ENCODE results near the gene TH. TPM values are rescaled to one million over a fixed set of nuclear protein-coding genes. Genes with fewer than 3 reads are reported as not detected.

Gene TH
- 141 TPM for polyA plus RNA-seq (2012; ENCODE audit: insufficient read depth, insufficient read length, low read depth)

DNA sequence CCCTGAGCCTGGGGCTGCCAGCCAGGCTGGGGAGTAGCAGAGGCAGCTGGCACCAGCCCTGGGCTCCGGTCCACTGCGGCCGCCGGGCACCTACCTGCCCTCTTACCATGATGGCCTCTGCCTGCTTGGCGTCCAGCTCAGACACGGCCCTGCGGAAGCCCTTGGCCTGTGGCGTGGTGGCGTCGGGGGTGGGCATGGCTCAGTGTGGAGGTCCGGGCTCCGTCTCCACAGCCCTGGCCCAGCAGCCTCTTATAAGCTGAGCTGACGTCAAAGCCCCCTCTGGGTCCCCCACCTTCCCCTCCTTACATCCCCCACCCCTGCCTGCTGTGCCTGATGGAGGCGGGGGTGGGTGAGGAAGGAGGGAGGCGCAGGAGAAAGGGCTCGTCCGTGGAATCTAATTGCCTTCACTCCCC is at the start of gene TH:
TH (minus strand) TSS at position 225 of the 413 bp plus-strand sequence; CDS start at position 196, 29 bp downstream.
- DNase-seq, result no peak
- Histone ChIP-seq H3K36me3 (no peaks in the 10 kb centered on the region), H3K4me1 (peaks cover 32% of the 10 kb centered on the region), H3K4me3 (ENCODE audit: low read depth, low read length) (peak within 1 kb of the TSS; percentile 25), H3K27me3 (no peaks in the 10 kb centered on the region), H3K9me3 (no peaks in the 10 kb centered on the region)
- TF ChIP-seq, protein P1, sequence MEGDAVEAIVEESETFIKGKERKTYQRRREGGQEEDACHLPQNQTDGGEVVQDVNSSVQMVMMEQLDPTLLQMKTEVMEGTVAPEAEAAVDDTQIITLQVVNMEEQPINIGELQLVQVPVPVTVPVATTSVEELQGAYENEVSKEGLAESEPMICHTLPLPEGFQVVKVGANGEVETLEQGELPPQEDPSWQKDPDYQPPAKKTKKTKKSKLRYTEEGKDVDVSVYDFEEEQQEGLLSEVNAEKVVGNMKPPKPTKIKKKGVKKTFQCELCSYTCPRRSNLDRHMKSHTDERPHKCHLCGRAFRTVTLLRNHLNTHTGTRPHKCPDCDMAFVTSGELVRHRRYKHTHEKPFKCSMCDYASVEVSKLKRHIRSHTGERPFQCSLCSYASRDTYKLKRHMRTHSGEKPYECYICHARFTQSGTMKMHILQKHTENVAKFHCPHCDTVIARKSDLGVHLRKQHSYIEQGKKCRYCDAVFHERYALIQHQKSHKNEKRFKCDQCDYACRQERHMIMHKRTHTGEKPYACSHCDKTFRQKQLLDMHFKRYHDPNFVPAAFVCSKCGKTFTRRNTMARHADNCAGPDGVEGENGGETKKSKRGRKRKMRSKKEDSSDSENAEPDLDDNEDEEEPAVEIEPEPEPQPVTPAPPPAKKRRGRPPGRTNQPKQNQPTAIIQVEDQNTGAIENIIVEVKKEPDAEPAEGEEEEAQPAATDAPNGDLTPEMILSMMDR (IDR thresholded peaks at IDR 0.05; ENCODE audit: low read depth, low read length), result no peak

DNA sequence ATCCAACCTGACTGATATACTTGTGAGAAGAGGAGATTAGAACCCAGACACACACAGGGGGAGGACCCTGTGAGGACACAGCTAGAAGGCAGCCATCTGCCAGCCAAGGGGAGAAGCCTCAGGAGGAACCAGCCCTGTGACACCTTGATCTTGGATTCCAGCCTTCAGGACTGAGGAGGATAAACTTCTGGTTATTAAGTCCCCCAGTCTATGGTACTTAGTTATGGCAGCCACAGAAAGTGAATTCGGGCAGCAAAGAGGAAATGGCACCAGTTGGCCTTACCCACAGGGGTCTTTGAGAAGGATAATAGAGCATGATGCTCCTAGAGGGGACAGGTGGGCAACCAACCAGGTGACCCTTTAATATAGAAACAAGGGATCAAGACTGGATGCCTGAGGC is 49.4 kb upstream of the TH start:
- no peaks in the 10 kb centered on the region for H3K4me1 ChIP-seq
- no peaks in the 10 kb centered on the region for H3K27me3 ChIP-seq
- H3K36me3 ChIP-seq, result no peaks in the 10 kb centered on the region
- TF ChIP-seq, protein P1 (IDR thresholded peaks at IDR 0.05; ENCODE audit: low read depth, low read length), result no peak
- H3K9me3 ChIP-seq, result no peaks in the 10 kb centered on the region
- H3K4me3 ChIP-seq (ENCODE audit: low read depth, low read length), result no peak overlapping the region
- DNase-seq, result no peak

DNA sequence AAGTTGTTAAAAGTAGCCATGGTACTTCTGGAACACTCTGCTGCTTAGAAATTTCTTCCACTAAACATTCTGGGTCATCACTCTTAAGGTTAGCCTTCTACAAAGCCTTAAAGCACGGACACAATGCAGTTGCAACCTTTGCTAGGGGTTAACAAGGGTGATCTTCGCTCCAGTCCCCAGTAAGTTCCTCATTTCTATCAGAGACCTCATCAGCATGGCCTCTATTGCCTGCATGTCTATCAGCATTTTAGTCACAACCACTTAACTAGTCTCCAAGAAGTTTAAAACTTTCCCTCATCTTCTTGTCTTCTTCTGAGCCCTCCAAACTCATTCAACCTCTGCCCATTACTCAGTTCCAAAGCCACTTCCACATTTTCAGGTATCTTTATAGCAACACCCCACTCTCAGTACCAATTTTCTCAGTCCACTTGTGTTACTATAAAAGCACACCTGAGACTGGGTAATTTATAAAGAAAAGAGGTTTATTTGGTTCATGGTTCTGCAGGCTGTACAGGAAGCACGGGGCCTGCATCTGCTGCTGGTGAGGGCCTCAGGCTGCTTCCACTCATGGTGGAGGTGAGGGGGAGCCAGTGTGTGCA is 48.7 kb upstream of the TH start:
- TF ChIP-seq, protein P1 (IDR thresholded peaks at IDR 0.05; ENCODE audit: low read depth, low read length), result no peak
- Histone ChIP-seq H3K4me3 (ENCODE audit: low read depth, low read length) (no peak overlapping the region), H3K4me1 (no peaks in the 10 kb centered on the region), H3K9me3 (no peaks in the 10 kb centered on the region), H3K36me3 (no peaks in the 10 kb centered on the region), H3K27me3 (no peaks in the 10 kb centered on the region)
- DNase-seq, result no peak

DNA sequence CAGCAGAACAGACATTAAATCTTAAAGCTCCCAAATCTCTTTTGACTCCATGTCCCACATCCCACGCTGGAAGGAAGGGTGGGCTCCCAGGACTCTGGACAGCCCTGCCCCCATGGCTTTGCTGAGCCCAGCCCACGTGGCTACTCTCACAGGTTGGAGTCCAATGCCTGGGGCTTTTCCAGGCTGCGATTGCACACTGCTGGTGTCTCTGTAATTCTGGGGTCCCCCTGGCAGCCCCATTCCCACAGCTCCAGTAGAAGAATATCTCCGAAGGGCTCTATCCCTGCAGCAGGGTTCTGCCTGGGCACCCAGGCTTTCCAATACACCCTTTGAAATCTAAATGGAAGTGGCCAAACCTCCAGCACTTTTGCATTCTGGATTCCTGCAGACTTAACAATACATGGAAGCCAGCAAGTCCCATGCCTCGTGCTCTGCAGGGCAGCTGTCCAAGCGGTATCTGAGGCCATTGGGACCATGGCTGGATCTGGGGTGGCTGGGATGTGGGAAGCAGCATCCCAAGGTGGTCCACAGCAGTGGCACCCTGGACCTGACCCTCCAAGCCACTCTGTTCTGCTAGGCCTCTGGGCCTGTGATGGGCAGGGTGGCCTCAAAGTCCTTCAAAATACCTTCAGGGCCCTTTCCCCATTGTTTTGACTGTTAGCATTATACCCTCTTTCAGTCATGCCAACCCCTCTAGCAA is 47.9 kb upstream of the TH start:
- Histone ChIP-seq H3K4me3 (ENCODE audit: low read depth, low read length) (no peak overlapping the region), H3K36me3 (no peaks in the 10 kb centered on the region), H3K9me3 (no peaks in the 10 kb centered on the region), H3K27me3 (no peaks in the 10 kb centered on the region), H3K4me1 (no peaks in the 10 kb centered on the region)
- no peak for DNase-seq
- TF ChIP-seq, protein P1 (IDR thresholded peaks at IDR 0.05; ENCODE audit: low read depth, low read length), result no peak

DNA sequence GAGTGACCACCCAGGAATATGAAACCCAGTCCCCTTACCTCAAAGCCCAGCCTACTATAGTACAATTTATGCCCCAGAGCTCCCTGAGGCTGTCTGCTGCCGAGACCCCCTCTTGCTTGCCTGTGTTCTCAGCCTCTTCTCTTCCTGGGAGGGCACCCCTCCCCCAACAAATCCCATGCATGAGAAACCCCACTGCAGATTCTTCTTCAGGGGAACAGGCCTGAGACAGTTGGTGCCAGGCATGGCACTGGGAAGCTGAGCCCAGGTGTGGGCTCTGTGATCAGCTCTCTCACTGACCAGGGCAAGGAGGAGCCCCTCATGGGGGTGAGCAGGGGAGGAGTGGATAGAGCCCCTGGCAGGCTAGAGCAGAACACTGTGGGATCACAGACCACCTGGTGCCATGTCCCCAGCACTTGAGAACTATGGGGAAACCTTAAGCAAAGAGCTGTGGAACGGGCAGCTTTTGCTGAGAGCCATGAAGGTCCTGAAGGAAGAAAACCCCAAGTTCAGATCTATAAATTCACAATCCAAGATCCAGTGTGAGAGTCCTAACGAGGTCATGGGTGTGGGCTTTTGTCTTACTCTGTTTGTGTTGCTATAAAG is 46.5 kb upstream of the TH start:
- no peak for DNase-seq
- TF ChIP-seq, protein P1 (IDR thresholded peaks at IDR 0.05; ENCODE audit: low read depth, low read length), result no peak
- H3K4me1 ChIP-seq, result no peaks in the 10 kb centered on the region
- H3K27me3 ChIP-seq, result no peaks in the 10 kb centered on the region
- H3K4me3 ChIP-seq (ENCODE audit: low read depth, low read length), result no peak overlapping the region
- no peaks in the 10 kb centered on the region for H3K9me3 ChIP-seq
- H3K36me3 ChIP-seq, result no peaks in the 10 kb centered on the region
